Gastroesophageal sphincter (tissue), 4 donors: Measurements from ENCODE around the gene ZFR. TPM values are rescaled to one million over a fixed set of nuclear protein-coding genes. Genes with fewer than 3 reads are reported as not detected.

Experiments used
- ATAC-seq: fragments of 150-250 bp; one replicate; pipeline ENCODE4 v1.9.1; 2016; ENCODE audit warnings: mild to moderate bottlenecking, moderate library complexity
- H3K27ac ChIP-seq, 4 donors: fragments of 200-600 bp; sonication (generic) in 3 of 4; 1 replicate in 3 of 4; 2 replicates in 1 of 4; pipeline ENCODE4 v1.5.1; 2016 to 2019
- H3K27me3 ChIP-seq: fragments of 200-600 bp; sonication (generic); one replicate; pipeline ENCODE4 v1.5.1; 2019
- H3K36me3 ChIP-seq, 2 donors: fragments of 200-600 bp; sonication (generic); one replicate each; pipeline ENCODE4 v1.5.1; 2019; ENCODE audit warnings: control low read depth in 1 of 2
- H3K4me1 ChIP-seq, 3 donors: fragments of 200-600 bp; sonication (generic); 1 replicate in 2 of 3; 2 replicates in 1 of 3; pipeline ENCODE4 v1.5.1; 2016 to 2019; ENCODE audit warnings: control low read depth in 2 of 3
- H3K4me3 ChIP-seq, 2 donors: fragments of 200-600 bp; sonication (generic); one replicate each; pipeline ENCODE4 v1.5.1; 2019; ENCODE audit warnings: mild to moderate bottlenecking in 1 of 2, moderate library complexity in 1 of 2
- H3K9me3 ChIP-seq, 3 donors: fragments of 200-600 bp; sonication (generic); one replicate each; pipeline ENCODE4 v1.5.1; 2017 to 2019; ENCODE audit warnings: control low read depth in 2 of 3
- EP300 ChIP-seq: sonication (generic); formaldehyde crosslinking; IDR thresholded peaks from one replicate; pipeline ENCODE4 v1.6.1; 2017; ENCODE audit warnings: antibody characterized with exemption, mild to moderate bottlenecking
- POLR2A ChIP-seq, 2 donors: fragments of 450-650 bp; IDR thresholded peaks; one replicate each; pipeline ENCODE4 v1.6.1; 2017; ENCODE audit warnings: antibody characterized with exemption in 2 of 2, mild to moderate bottlenecking in 2 of 2, moderate library complexity in 1 of 2
- POLR2AphosphoS5 ChIP-seq: sonication (generic); formaldehyde crosslinking; IDR thresholded peaks from one replicate; pipeline ENCODE4 v1.6.1; 2017; ENCODE audit warnings: antibody characterized with exemption
- WGBS, 2 donors: methylation state at CpG; one replicate each; pipeline ENCODE4 v1.1.5; 2018; ENCODE audit warnings: low coverage in 1 of 2; 5-methylcytosine and 5-hydroxymethylcytosine counted together
- total RNA-seq, 4 donors: library from RNA; depleted of rRNA; stranded (reverse); fragments of >200 nt; gene quantifications; one replicate each; pipeline ENCODE4 v1.1.0, GENCODE V29; 2016
- TF ChIP-seq, protein P1 (sequence below), 4 experiments: fragments of 200-600 bp in 2 of 4; fragments of 450-650 bp in 2 of 4; sonication (generic) in 1 of 4; IDR thresholded peaks; one replicate each; pipeline ENCODE4 v1.5.1; 2017 to 2019; ENCODE audit warnings: antibody characterized with exemption in 4 of 4, mild to moderate bottlenecking in 2 of 4, moderate library complexity in 2 of 4

ZFR gene
- total RNA-seq, 4 donors from 2014 or later, result 92.9 to 108 (median 100) TPM

DNA sequence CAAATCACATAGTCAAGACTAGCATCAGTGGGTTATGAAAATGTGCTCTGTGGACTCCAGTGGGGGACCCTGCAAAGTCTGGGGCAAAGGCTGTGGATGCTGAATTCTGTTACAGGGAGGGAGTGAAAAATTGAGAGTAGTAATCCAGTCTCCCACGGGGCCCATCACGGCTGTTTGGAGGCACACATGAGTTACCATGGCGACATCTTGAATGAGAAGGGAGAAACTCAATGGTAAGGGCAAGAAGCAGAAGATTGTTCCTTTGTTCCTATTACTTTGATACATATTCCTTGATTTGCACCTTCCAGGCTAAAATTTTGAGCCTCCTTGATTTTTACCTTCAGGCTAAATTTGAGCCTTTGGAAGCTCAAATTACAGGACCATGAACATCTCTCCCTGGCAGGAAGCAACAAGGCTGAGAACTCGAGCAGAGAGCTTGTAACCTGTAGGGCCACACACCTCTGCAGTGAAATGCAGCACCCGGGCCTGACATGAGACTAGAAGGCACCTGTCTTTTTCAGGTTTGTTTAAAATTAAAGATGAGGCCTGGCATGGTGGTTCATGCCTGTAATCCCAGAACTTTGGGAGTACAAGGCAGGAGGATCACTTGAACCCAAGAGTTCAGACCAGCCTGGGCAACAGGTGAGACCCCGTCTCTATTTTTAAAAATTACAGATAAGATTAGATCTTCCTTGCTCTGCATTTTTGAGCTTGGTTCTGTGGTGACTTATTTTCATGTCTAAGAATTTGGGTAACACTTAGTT lies 31.0 kb upstream of the ZFR start:
- WGBS, 2 donors, result 66 to 69% methylated on average over 4 to 5 of the region's 6 CpGs
- no peaks in the 10 kb centered on the region for H3K4me1 ChIP-seq
- ATAC-seq, result no peak

DNA sequence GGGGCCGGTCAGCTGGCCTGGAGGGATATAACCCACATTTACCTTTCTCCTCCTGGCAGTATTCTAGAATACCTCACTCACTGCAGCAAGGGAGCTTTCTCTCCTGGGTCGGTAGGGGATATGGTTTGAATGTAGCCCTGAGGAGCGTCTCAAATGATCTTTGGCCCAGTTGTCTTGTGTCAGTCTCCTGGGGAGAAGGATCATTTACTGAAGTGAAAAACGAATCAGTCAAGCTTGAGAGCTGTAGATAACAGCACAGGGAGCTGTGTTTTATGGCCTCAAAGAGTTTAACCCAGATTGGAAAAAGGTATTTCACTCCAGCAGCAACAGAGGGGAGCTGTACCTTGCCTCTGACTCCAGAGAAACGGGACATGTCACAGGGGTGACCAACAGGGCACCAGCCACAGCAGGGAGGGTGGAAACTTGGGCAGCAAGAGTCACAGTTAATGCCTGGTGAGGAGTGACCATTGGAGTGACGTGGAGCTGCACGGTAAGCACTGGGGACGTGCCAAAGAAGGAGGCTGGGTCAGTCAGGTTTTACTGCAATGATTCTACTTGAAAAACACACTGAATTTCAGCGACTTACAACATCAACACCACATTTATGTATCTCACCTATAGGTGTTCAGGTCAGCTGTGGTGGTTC lies 29.8 kb upstream of the ZFR start:
- Histone ChIP-seq H3K27ac (no peak overlapping the region), H3K27me3 (no peaks in the 10 kb centered on the region), H3K9me3 (no peaks in the 10 kb centered on the region), H3K4me1 (no peaks in the 10 kb centered on the region), H3K36me3 (no peaks in the 10 kb centered on the region), H3K4me3 (no peak overlapping the region)
- 55 to 63% methylated on average over 3 to 5 of the region's 9 CpGs for WGBS, 2 donors
- no peak for ATAC-seq
- TF ChIP-seq POLR2A (IDR thresholded peaks at IDR 0.05), result no peak
- no peak for TF ChIP-seq EP300
- TF ChIP-seq, protein P1, sequence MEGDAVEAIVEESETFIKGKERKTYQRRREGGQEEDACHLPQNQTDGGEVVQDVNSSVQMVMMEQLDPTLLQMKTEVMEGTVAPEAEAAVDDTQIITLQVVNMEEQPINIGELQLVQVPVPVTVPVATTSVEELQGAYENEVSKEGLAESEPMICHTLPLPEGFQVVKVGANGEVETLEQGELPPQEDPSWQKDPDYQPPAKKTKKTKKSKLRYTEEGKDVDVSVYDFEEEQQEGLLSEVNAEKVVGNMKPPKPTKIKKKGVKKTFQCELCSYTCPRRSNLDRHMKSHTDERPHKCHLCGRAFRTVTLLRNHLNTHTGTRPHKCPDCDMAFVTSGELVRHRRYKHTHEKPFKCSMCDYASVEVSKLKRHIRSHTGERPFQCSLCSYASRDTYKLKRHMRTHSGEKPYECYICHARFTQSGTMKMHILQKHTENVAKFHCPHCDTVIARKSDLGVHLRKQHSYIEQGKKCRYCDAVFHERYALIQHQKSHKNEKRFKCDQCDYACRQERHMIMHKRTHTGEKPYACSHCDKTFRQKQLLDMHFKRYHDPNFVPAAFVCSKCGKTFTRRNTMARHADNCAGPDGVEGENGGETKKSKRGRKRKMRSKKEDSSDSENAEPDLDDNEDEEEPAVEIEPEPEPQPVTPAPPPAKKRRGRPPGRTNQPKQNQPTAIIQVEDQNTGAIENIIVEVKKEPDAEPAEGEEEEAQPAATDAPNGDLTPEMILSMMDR (IDR thresholded peaks at IDR 0.05), result no peak
- no peak for TF ChIP-seq POLR2AphosphoS5

More for the DNA sequence above, 31.0 kb upstream of the ZFR start:
- H3K27me3 ChIP-seq, result no peaks in the 10 kb centered on the region
- no peak overlapping the region for H3K4me3 ChIP-seq
- no peaks in the 10 kb centered on the region for H3K9me3 ChIP-seq
- TF ChIP-seq, protein P1 (IDR thresholded peaks at IDR 0.05), result no peak
- TF ChIP-seq POLR2AphosphoS5 (no peak), POLR2A (IDR thresholded peaks at IDR 0.05) (no peak)
- no peaks in the 10 kb centered on the region for H3K36me3 ChIP-seq
- no peak overlapping the region for H3K27ac ChIP-seq

DNA sequence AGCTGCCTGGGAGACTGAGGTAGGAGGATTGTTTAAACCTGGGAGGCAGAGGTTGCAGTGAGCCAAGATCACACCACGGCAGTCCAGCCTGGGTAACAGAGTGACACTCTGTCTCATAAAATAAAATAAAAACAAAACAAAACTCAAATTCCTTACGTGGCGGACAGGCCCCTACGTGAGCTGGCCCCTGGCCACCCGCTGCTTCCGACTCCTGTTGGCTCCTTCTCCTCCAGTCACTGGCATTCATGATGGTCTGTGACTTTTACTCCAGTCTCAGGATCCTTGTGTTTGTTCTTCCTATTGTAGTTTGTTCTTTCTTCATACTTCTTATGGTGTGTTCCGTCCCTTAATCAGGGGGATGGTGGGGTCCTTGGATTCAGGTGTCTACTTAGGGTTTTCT lies 28.5 kb upstream of the ZFR start:
- Histone ChIP-seq H3K36me3 (no peaks in the 10 kb centered on the region), H3K4me1 (no peaks in the 10 kb centered on the region), H3K27ac (no peak overlapping the region), H3K9me3 (no peaks in the 10 kb centered on the region), H3K4me3 (no peak overlapping the region), H3K27me3 (no peaks in the 10 kb centered on the region)
- no peak for ATAC-seq
- 81 to 85% methylated on average over 7 of the region's 7 CpGs for WGBS, 2 donors
- TF ChIP-seq EP300 (no peak), POLR2AphosphoS5 (no peak), POLR2A (IDR thresholded peaks at IDR 0.05) (no peak)
- TF ChIP-seq, protein P1 (IDR thresholded peaks at IDR 0.05), result no peak

DNA sequence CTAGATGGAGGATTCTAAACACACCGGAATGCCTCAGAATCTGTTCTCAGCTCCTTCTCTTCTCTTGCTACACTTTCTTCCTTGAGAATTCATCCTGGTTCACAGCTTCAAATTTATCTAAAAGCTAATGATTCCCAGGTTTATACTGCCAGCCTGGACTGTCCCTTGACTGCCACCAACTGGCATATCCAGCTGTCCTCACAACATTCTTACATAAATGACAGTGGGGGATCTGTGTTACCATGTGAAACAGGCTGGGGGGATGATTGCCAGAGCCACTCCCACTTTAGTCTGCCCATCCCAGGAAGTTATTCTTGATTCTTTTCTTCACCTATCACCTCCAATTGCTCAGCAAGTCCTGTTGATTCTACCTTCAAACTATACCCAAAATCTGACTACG lies 27.2 kb upstream of the ZFR start:
- H3K27ac ChIP-seq, result no peak overlapping the region
- no peaks in the 10 kb centered on the region for H3K4me1 ChIP-seq
- H3K27me3 ChIP-seq, result no peaks in the 10 kb centered on the region
- TF ChIP-seq EP300 (no peak), POLR2AphosphoS5 (no peak), POLR2A (IDR thresholded peaks at IDR 0.05) (no peak)
- TF ChIP-seq, protein P1 (IDR thresholded peaks at IDR 0.05), result no peak
- no peaks in the 10 kb centered on the region for H3K36me3 ChIP-seq
- no peak for ATAC-seq
- 94 to 100% methylated on average over 2 of the region's 2 CpGs for WGBS, 2 donors
- H3K9me3 ChIP-seq, result no peaks in the 10 kb centered on the region
- no peak overlapping the region for H3K4me3 ChIP-seq

DNA sequence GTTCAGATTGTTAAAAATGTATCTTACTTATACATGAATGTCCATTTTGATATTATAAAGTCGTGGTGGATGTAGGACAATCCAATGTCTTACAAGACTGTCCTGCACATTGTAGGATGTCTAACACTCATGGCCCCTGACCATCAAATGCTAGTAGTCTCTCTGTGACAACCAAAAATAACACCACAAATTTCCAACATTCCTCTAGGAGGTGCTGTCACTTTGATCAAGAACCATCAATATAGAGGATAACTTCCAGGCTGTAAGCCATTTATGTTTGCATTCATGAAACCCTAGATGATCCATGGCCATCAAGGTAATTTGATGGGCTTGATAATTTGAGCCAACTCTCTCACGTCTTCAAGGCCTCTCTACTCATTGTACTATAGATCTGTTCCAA lies 20.5 kb upstream of the ZFR start:
- WGBS, 2 donors, result 86 to 89% methylated on average over 2 of the region's 2 CpGs
- no peaks in the 10 kb centered on the region for H3K9me3 ChIP-seq
- no peaks in the 10 kb centered on the region for H3K4me1 ChIP-seq
- H3K4me3 ChIP-seq, result no peak overlapping the region
- TF ChIP-seq POLR2A (IDR thresholded peaks at IDR 0.05) (no peak), EP300 (no peak), POLR2AphosphoS5 (no peak)
- TF ChIP-seq, protein P1 (IDR thresholded peaks at IDR 0.05), result no peak
- H3K27me3 ChIP-seq, result no peaks in the 10 kb centered on the region
- no peak overlapping the region for H3K27ac ChIP-seq
- no peak for ATAC-seq
- no peaks in the 10 kb centered on the region for H3K36me3 ChIP-seq
